HepG2 (cell line): ENCODE measurements around the gene AHSG. TPM values are rescaled to one million over a fixed set of nuclear protein-coding genes. Genes with fewer than 3 reads are reported as not detected.

ENCODE experiments used
- CC2D1A ChIP-seq: sonication (generic); formaldehyde crosslinking; IDR thresholded peaks from 2 replicates; pipeline ENCODE4 v1.8.1; 2023; ENCODE audit warnings: mild to moderate bottlenecking, missing genetic modification reagents
- CHD2 ChIP-seq: IDR thresholded peaks from 2 replicates; pipeline ENCODE4 v1.6.1; 2011; ENCODE audit warnings: low read depth, low read length, improper control_type of control experiment
- HIVEP1 ChIP-seq: sonication (generic); formaldehyde crosslinking; IDR thresholded peaks from 2 replicates; pipeline ENCODE4 v1.4.0; 2020; ENCODE audit warnings: mild to moderate bottlenecking, missing genetic modification reagents
- KDM6A ChIP-seq: IDR thresholded peaks from 2 replicates; pipeline ENCODE4 v1.6.1; 2016; ENCODE audit warnings: low read depth
- LBX2 ChIP-seq: sonication (generic); formaldehyde crosslinking; IDR thresholded peaks from 2 replicates; pipeline ENCODE4 v1.5.0; 2020; ENCODE audit warnings: missing genetic modification reagents, mild to moderate bottlenecking, borderline replicate concordance
- MTA1 ChIP-seq: sonication (generic); formaldehyde crosslinking; IDR thresholded peaks from 2 replicates; pipeline ENCODE4 v1.4.0; 2020; ENCODE audit warnings: missing genetic modification reagents, mild to moderate bottlenecking, borderline replicate concordance
- MYC ChIP-seq: sonication (generic); formaldehyde crosslinking; IDR thresholded peaks from 2 replicates; pipeline ENCODE4 v1.9.0; 2021; ENCODE audit warnings: missing genetic modification reagents, borderline replicate concordance
- NR2F1 ChIP-seq, 2 experiments: fragments of 450-650 bp in 1 of 2; formaldehyde crosslinking in 1 of 2; IDR thresholded peaks; 2 replicates each; pipeline versions ENCODE4 v1.5.0 to v1.6.1; 2016 to 2020; ENCODE audit warnings: mild to moderate bottlenecking in 1 of 2, missing compliant biosample characterization in 1 of 2, missing genetic modification reagents in 1 of 2, moderate library complexity in 1 of 2
- RBFOX2 ChIP-seq: fragments of 200-400 bp; formaldehyde crosslinking; IDR thresholded peaks from 2 replicates; pipeline ENCODE4 v1.6.1; 2017; ENCODE audit warnings: low read depth, mild to moderate bottlenecking, low read length
- RFXAP ChIP-seq: sonication (generic); formaldehyde crosslinking; IDR thresholded peaks from 2 replicates; pipeline ENCODE4 v1.4.0; 2020; ENCODE audit warnings: missing genetic modification reagents, borderline replicate concordance
- SRY ChIP-seq: sonication (generic); formaldehyde crosslinking; IDR thresholded peaks from 2 replicates; pipeline ENCODE4 v1.8.0; 2022; ENCODE audit warnings: mild to moderate bottlenecking, missing genetic modification reagents
- ZMYM4 ChIP-seq: sonication (generic); formaldehyde crosslinking; IDR thresholded peaks from 2 replicates; pipeline ENCODE4 v1.8.1; 2023; ENCODE audit warnings: mild to moderate bottlenecking, missing genetic modification reagents
- ZNF282 ChIP-seq: fragments of 450-650 bp; IDR thresholded peaks from 2 replicates; pipeline ENCODE4 v1.6.1; 2018; ENCODE audit not compliant: partially characterized antibody
- ZNF296 ChIP-seq: sonication (generic); formaldehyde crosslinking; conservative IDR thresholded peaks from 2 replicates; pipeline ENCODE4 v1.5.0; 2020; ENCODE audit warnings: mild to moderate bottlenecking, missing genetic modification reagents
- ZNF331 ChIP-seq: sonication (generic); formaldehyde crosslinking; IDR thresholded peaks from 2 replicates; pipeline ENCODE4 v1.4.0; 2020; ENCODE audit warnings: missing genetic modification reagents
- ZNF367 ChIP-seq: sonication (generic); formaldehyde crosslinking; IDR thresholded peaks from 2 replicates; pipeline ENCODE4 v1.4.0; 2020; ENCODE audit warnings: missing genetic modification reagents, borderline replicate concordance
- ZNF451 ChIP-seq: sonication (generic); formaldehyde crosslinking; IDR thresholded peaks from 2 replicates; pipeline ENCODE4 v1.5.0; 2020; ENCODE audit warnings: mild to moderate bottlenecking, missing genetic modification reagents
- ZNF562 ChIP-seq: sonication (generic); formaldehyde crosslinking; IDR thresholded peaks from 2 replicates; pipeline ENCODE4 v1.8.0; 2022; ENCODE audit warnings: missing genetic modification reagents, borderline replicate concordance
- ZNF576 ChIP-seq: sonication (generic); formaldehyde crosslinking; IDR thresholded peaks from 2 replicates; pipeline ENCODE4 v1.4.0; 2020; ENCODE audit warnings: mild to moderate bottlenecking, missing genetic modification reagents
- ZNF761 ChIP-seq: sonication (generic); formaldehyde crosslinking; conservative IDR thresholded peaks from 2 replicates; pipeline ENCODE4 v1.4.0; 2020; ENCODE audit warnings: mild to moderate bottlenecking, missing genetic modification reagents
- ZNF839 ChIP-seq: sonication (generic); formaldehyde crosslinking; IDR thresholded peaks from 2 replicates; pipeline ENCODE4 v1.4.0; 2020; ENCODE audit warnings: missing genetic modification reagents, mild to moderate bottlenecking, borderline replicate concordance
- polyA plus RNA-seq, 8 experiments: library from polyadenylated mRNA; depleted of rRNA in 3 of 8; stranded (reverse) in 7 of 8; unstranded in 1 of 8; fragments of >200 nt; fragmentation: Illumina TruSeq in 4 of 8; extraction: Trizol in 4 of 8; gene quantifications; 2 replicates each; pipeline versions ENCODE4 v1.2.1 to v1.2.3, GENCODE V29; 2011 to 2016; ENCODE audit warnings: low read depth in 4 of 8, missing spikeins in 1 of 8, mixed read lengths in 1 of 8; ENCODE audit not compliant: insufficient read depth in 1 of 8
- total RNA-seq, 5 experiments: library from RNA; depleted of rRNA; stranded (reverse); fragments of >200 nt; fragmentation: Illumina TruSeq; extraction: Trizol; gene quantifications; 2 replicates each; pipeline ENCODE4 v1.2.3, GENCODE V29; 2016; ENCODE audit warnings: low read depth in 1 of 5
- TF ChIP-seq, protein P1 (sequence below): IDR thresholded peaks from 2 replicates; pipeline ENCODE4 v1.6.1; 2018; ENCODE audit warnings: missing genetic modification reagents
- TF ChIP-seq, protein P2 (sequence below): sonication (generic); formaldehyde crosslinking; IDR thresholded peaks from 2 replicates; pipeline ENCODE4 v1.4.0; 2020; ENCODE audit warnings: mild to moderate bottlenecking, missing genetic modification reagents
- TF ChIP-seq, protein P3 (sequence below), 2 experiments: IDR thresholded peaks; 2 replicates each; pipeline ENCODE4 v1.6.1; 2011 to 2012; ENCODE audit warnings: low read length in 2 of 2, borderline replicate concordance in 1 of 2, low read depth in 1 of 2, mild to moderate bottlenecking in 1 of 2, moderate library complexity in 1 of 2

AHSG gene
- total and polyA plus RNA-seq, 2 of the 13 experiments (the other 11 are each of a cell fraction or from before 2014, with no cell fraction given): 2,043 to 19,152 TPM

- TF ChIP-seq, protein P1, sequence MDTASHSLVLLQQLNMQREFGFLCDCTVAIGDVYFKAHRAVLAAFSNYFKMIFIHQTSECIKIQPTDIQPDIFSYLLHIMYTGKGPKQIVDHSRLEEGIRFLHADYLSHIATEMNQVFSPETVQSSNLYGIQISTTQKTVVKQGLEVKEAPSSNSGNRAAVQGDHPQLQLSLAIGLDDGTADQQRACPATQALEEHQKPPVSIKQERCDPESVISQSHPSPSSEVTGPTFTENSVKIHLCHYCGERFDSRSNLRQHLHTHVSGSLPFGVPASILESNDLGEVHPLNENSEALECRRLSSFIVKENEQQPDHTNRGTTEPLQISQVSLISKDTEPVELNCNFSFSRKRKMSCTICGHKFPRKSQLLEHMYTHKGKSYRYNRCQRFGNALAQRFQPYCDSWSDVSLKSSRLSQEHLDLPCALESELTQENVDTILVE (CRISPR knock-in tag): peak; percentile 78
- TF ChIP-seq ZMYM4 (CRISPR knock-in tag): peak; percentile 66; the same call in 1 of the 2 replicates
- TF ChIP-seq ZNF576 (CRISPR knock-in tag): no peak
- no peak for TF ChIP-seq ZNF296
- TF ChIP-seq CHD2: no peak
- TF ChIP-seq CC2D1A (CRISPR knock-in tag): no peak
- peak; percentile 90 for TF ChIP-seq KDM6A (CRISPR knock-in tag)
- peak; percentile 73 for TF ChIP-seq ZNF331 (CRISPR knock-in tag)
- TF ChIP-seq, protein P2, sequence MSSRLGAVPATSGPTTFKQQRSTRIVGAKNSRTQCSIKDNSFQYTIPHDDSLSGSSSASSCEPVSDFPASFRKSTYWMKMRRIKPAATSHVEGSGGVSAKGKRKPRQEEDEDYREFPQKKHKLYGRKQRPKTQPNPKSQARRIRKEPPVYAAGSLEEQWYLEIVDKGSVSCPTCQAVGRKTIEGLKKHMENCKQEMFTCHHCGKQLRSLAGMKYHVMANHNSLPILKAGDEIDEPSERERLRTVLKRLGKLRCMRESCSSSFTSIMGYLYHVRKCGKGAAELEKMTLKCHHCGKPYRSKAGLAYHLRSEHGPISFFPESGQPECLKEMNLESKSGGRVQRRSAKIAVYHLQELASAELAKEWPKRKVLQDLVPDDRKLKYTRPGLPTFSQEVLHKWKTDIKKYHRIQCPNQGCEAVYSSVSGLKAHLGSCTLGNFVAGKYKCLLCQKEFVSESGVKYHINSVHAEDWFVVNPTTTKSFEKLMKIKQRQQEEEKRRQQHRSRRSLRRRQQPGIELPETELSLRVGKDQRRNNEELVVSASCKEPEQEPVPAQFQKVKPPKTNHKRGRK (CRISPR knock-in tag): no peak
- TF ChIP-seq RBFOX2: peak; percentile 86
- TF ChIP-seq RFXAP (CRISPR knock-in tag): no peak
- no peak for TF ChIP-seq ZNF282
- no peak for TF ChIP-seq ZNF839
- TF ChIP-seq LBX2 (CRISPR knock-in tag): no peak
- TF ChIP-seq ZNF367: no peak
- TF ChIP-seq ZNF562 (CRISPR knock-in tag): no peak
- TF ChIP-seq MTA1: peak; percentile 47; the same call in 1 of the 2 replicates
- TF ChIP-seq ZNF761 (CRISPR knock-in tag): no peak
- peak; percentile 72 to 79; a peak in 3 of 4 replicates for TF ChIP-seq NR2F1 (CRISPR knock-in tag; IDR thresholded peaks at IDR 0.05)
- TF ChIP-seq, protein P3, sequence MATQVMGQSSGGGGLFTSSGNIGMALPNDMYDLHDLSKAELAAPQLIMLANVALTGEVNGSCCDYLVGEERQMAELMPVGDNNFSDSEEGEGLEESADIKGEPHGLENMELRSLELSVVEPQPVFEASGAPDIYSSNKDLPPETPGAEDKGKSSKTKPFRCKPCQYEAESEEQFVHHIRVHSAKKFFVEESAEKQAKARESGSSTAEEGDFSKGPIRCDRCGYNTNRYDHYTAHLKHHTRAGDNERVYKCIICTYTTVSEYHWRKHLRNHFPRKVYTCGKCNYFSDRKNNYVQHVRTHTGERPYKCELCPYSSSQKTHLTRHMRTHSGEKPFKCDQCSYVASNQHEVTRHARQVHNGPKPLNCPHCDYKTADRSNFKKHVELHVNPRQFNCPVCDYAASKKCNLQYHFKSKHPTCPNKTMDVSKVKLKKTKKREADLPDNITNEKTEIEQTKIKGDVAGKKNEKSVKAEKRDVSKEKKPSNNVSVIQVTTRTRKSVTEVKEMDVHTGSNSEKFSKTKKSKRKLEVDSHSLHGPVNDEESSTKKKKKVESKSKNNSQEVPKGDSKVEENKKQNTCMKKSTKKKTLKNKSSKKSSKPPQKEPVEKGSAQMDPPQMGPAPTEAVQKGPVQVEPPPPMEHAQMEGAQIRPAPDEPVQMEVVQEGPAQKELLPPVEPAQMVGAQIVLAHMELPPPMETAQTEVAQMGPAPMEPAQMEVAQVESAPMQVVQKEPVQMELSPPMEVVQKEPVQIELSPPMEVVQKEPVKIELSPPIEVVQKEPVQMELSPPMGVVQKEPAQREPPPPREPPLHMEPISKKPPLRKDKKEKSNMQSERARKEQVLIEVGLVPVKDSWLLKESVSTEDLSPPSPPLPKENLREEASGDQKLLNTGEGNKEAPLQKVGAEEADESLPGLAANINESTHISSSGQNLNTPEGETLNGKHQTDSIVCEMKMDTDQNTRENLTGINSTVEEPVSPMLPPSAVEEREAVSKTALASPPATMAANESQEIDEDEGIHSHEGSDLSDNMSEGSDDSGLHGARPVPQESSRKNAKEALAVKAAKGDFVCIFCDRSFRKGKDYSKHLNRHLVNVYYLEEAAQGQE (IDR thresholded peaks at IDR 0.05; ENCODE audit: borderline replicate concordance in 1 of 2, low read depth in 1 of 2, low read length in 2 of 2): peak in 1 of 2 experiments; percentile 55; a peak in 1 of 4 replicates
- TF ChIP-seq SRY: no peak
- TF ChIP-seq HIVEP1 (CRISPR knock-in tag): no peak
- no peak for TF ChIP-seq ZNF451 (CRISPR knock-in tag)
- TF ChIP-seq MYC: 0 out of 2 replicates have a peak, but pooled peaks have one; percentile 6
Observed at GRCh38 chr3:186599142-186599784, 13.6 kb upstream of the AHSG start (continued).
